Measurements from ENCODE around the gene HAGH.

HAGH gene

DNA sequence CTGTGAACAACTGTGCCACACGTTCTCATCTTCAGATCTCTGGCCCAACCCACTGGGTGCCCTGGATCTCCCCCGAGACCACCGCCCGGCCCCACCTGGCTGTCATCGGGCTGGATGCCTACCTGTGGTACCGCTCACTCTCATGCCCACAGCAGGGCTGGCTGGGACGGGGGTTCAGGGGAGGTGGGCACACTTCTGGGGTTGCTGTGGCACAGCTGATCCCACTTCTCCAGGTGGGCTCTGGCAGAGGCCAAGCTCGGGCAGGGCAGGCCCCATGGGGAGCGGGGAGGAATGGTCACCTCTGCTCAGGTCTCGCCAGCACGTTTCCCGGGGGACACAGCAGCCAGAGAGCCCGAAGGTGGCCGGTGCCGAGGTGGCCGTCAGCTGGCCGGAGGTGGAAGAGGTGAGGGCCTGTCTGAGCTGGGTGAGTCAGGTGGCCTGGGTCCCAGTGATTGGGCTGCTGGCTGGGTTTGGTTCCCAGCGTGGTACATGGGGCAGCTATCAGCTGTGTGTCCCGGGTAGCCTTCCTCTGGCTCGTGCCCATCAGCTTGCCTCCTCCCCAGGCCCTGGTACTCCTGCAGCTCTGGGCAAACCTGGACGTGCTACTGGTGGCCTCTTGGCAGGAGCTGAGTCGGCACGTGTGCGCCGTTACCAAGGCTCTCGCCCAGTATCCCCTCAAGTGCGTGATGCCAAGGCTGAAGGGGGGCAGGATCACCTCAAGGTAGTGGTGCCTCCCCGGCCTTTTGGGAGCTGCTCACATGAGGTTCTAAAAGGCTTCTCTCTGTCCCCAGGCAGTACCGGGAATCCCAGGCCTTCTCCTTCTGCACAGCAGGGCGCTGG lies 51.4 kb downstream of the HAGH start:
- Histone ChIP-seq H3K36me3 (ENCODE audit: control insufficient read depth in 1 of 2, insufficient read depth in 2 of 2, low read length in 2 of 2) (peaks cover 47 to 49% of the 10 kb centered on the region in 2 experiments), H3K4ac (ENCODE audit: low read depth, low read length) (no peak overlapping the region), H3K4me3 (ENCODE audit: low read depth, low read length) (no peak overlapping the region), H3K9ac (ENCODE audit: low read length) (no peak overlapping the region), H3K4me1 (ENCODE audit: control insufficient read depth in 1 of 2, insufficient read depth in 2 of 2, low read length in 2 of 2) (peaks cover 13 to 23% of the 10 kb centered on the region in 2 experiments), H2AK5ac (ENCODE audit: low read length) (no peak overlapping the region), H3K79me1 (ENCODE audit: low read length) (peaks cover 22% of the 10 kb centered on the region), H4K91ac (ENCODE audit: low read depth, low read length) (no peak overlapping the region), H2AFZ (ENCODE audit: insufficient read depth, low read length, poor library complexity) (no peak overlapping the region), H3K27ac (ENCODE audit: low read depth, low read length) (no peak overlapping the region), H3K23ac (ENCODE audit: low read length) (no peak overlapping the region), H3K18ac (ENCODE audit: low read length) (no peak overlapping the region), H2BK12ac (ENCODE audit: low read length) (no peak overlapping the region), H3K14ac (ENCODE audit: low read length) (no peak overlapping the region), H3K9me3 (ENCODE audit: insufficient read depth, low read depth, low read length) (peaks cover 2% of the 10 kb centered on the region), H4K8ac (ENCODE audit: low read depth, low read length) (no peak overlapping the region), H2BK5ac (ENCODE audit: low read depth, low read length, poor library complexity) (no peak overlapping the region), H3K4me2 (ENCODE audit: low read length) (no peak overlapping the region), H2BK120ac (ENCODE audit: insufficient read depth, low read length, poor library complexity) (no peak overlapping the region), H3K79me2 (ENCODE audit: control insufficient read depth, insufficient read depth, low read length, poor library complexity) (peaks cover 15% of the 10 kb centered on the region), H3K27me3 (ENCODE audit: insufficient read depth, low read length) (no peaks in the 10 kb centered on the region), H4K12ac (ENCODE audit: low read depth, low read length) (no peak overlapping the region)
- no peak for DNase-seq
- WGBS (ENCODE audit: extremely low coverage, insufficient coverage, insufficient read length): no CpG with 5 or more reads among the region's 30 CpGs

DNA sequence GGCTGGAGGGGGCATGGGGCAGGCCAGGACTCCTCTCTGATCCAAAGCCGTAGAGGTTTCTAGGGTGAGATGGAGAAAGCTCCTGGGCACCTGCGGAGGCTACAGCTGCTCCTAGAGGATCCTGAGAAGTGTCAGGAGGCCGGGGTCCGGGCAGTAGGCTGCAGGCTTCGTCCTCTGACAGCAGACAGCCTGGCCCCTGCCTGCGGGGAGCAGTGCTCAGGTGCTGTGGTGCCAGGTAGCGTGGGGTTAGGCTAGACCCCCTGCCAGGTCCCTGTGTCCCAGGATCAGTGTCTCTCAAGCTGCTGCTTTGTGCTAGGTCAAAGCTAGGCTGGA lies 52.2 kb downstream of the HAGH start:
- DNase-seq: no peak
- H4K12ac ChIP-seq (ENCODE audit: low read depth, low read length): peak overlapping the region; percentile 14
- H3K79me2 ChIP-seq (ENCODE audit: control insufficient read depth, insufficient read depth, low read length, poor library complexity): peaks cover 15% of the 10 kb centered on the region
- H3K27ac ChIP-seq (ENCODE audit: low read depth, low read length): no peak overlapping the region
- peak overlapping the region; percentile 94 for H3K4me2 ChIP-seq (ENCODE audit: low read length)
- H3K79me1 ChIP-seq (ENCODE audit: low read length): peaks cover 22% of the 10 kb centered on the region
- no peak overlapping the region for H3K14ac ChIP-seq (ENCODE audit: low read length)
- H2BK120ac ChIP-seq (ENCODE audit: insufficient read depth, low read length, poor library complexity): no peak overlapping the region
- no peaks in the 10 kb centered on the region for H3K27me3 ChIP-seq (ENCODE audit: insufficient read depth, low read length)
- no CpG with 5 or more reads among the region's 7 CpGs for WGBS (ENCODE audit: extremely low coverage, insufficient coverage, insufficient read length)
- no peak overlapping the region for H3K4me3 ChIP-seq (ENCODE audit: low read depth, low read length)
- H3K9ac ChIP-seq (ENCODE audit: low read length): no peak overlapping the region
- no peak overlapping the region for H3K23ac ChIP-seq (ENCODE audit: low read length)
- H3K4ac ChIP-seq (ENCODE audit: low read depth, low read length): no peak overlapping the region
- H3K4me1 ChIP-seq (ENCODE audit: control insufficient read depth in 1 of 2, insufficient read depth in 2 of 2, low read length in 2 of 2): peaks cover 10 to 18% of the 10 kb centered on the region in 2 experiments
- H4K91ac ChIP-seq (ENCODE audit: low read depth, low read length): no peak overlapping the region
- peaks cover 42 to 47% of the 10 kb centered on the region in 2 experiments for H3K36me3 ChIP-seq (ENCODE audit: control insufficient read depth in 1 of 2, insufficient read depth in 2 of 2, low read length in 2 of 2)
- no peak overlapping the region for H3K18ac ChIP-seq (ENCODE audit: low read length)
- no peak overlapping the region for H2AFZ ChIP-seq (ENCODE audit: insufficient read depth, low read length, poor library complexity)
- no peak overlapping the region for H2BK5ac ChIP-seq (ENCODE audit: low read depth, low read length, poor library complexity)
- peaks cover 2% of the 10 kb centered on the region for H3K9me3 ChIP-seq (ENCODE audit: insufficient read depth, low read depth, low read length)
- H2BK12ac ChIP-seq (ENCODE audit: low read length): no peak overlapping the region
- H2AK5ac ChIP-seq (ENCODE audit: low read length): no peak overlapping the region
- H4K8ac ChIP-seq (ENCODE audit: low read depth, low read length): no peak overlapping the region

DNA sequence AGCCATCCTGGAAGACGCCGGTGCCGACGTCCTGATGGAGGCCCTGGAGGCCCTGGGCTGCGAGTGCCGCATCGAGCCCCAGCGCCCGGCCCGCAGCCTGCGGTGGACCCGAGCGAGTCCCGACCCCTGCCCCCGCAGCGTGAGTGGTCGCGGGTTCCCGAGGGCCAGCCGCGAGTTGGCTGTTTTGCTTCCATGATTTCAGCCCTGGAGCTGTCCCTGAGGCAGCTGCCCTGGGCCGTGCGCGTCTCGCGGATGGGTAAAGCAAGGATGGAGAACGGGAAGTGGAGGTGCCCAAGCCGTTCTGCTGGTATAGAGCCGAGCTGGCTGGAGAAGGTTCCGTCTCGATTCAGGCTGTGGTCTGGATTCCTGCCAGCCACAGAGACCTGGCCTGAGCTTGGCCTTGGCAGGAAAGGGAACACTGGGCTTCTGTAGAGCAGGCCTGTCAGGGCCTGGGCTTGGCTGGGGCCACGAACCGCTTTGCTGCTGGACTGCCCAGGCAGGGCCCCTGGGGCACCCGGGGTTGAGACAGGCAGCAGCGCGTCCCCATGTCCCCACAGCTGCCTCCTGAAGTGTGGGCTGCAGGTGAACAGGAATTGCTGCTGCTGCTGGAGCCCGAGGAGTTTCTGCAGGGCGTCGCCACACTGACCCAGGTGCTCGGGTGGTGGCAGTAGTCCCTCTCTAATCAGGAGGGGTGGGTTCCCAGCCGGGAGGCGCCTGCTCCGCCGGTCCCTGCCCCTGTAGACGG lies 52.8 kb downstream of the HAGH start:
- H3K14ac ChIP-seq (ENCODE audit: low read length): peak overlapping the region; percentile 81
- peak overlapping the region; percentile 94 for H3K4me2 ChIP-seq (ENCODE audit: low read length)
- peak overlapping the region; percentile 80 for H4K8ac ChIP-seq (ENCODE audit: low read depth, low read length)
- peak in 1 of 2 donors; percentile 35 for DNase-seq
- peaks cover 15% of the 10 kb centered on the region for H3K79me2 ChIP-seq (ENCODE audit: control insufficient read depth, insufficient read depth, low read length, poor library complexity)
- peak overlapping the region; percentile 51 for H2BK12ac ChIP-seq (ENCODE audit: low read length)
- peaks cover 10 to 18% of the 10 kb centered on the region in 2 experiments for H3K4me1 ChIP-seq (ENCODE audit: control insufficient read depth in 1 of 2, insufficient read depth in 2 of 2, low read length in 2 of 2)
- no peaks in the 10 kb centered on the region for H3K27me3 ChIP-seq (ENCODE audit: insufficient read depth, low read length)
- peak overlapping the region; percentile 66 for H3K4ac ChIP-seq (ENCODE audit: low read depth, low read length)
- H2BK120ac ChIP-seq (ENCODE audit: insufficient read depth, low read length, poor library complexity): peak overlapping the region; percentile 30
- H4K12ac ChIP-seq (ENCODE audit: low read depth, low read length): peak overlapping the region; percentile 2
- H3K79me1 ChIP-seq (ENCODE audit: low read length): peaks cover 22% of the 10 kb centered on the region
- H2BK5ac ChIP-seq (ENCODE audit: low read depth, low read length, poor library complexity): no peak overlapping the region
- peaks cover 45 to 47% of the 10 kb centered on the region in 2 experiments for H3K36me3 ChIP-seq (ENCODE audit: control insufficient read depth in 1 of 2, insufficient read depth in 2 of 2, low read length in 2 of 2)
- peak overlapping the region; percentile 72 for H3K9ac ChIP-seq (ENCODE audit: low read length)
- peak overlapping the region; percentile 92 for H3K18ac ChIP-seq (ENCODE audit: low read length)
- peak overlapping the region; percentile 53 for H2AK5ac ChIP-seq (ENCODE audit: low read length)
- peak overlapping the region; percentile 95 for H3K4me3 ChIP-seq (ENCODE audit: low read depth, low read length)
- peaks cover 2% of the 10 kb centered on the region for H3K9me3 ChIP-seq (ENCODE audit: insufficient read depth, low read depth, low read length)
- H4K91ac ChIP-seq (ENCODE audit: low read depth, low read length): peak overlapping the region; percentile 83
- H3K23ac ChIP-seq (ENCODE audit: low read length): no peak overlapping the region
- no CpG with 5 or more reads among the region's 45 CpGs for WGBS (ENCODE audit: extremely low coverage, insufficient coverage, insufficient read length)
- H2AFZ ChIP-seq (ENCODE audit: insufficient read depth, low read length, poor library complexity): peak overlapping the region; percentile 77
- H3K27ac ChIP-seq (ENCODE audit: low read depth, low read length): peak overlapping the region; percentile 37

DNA sequence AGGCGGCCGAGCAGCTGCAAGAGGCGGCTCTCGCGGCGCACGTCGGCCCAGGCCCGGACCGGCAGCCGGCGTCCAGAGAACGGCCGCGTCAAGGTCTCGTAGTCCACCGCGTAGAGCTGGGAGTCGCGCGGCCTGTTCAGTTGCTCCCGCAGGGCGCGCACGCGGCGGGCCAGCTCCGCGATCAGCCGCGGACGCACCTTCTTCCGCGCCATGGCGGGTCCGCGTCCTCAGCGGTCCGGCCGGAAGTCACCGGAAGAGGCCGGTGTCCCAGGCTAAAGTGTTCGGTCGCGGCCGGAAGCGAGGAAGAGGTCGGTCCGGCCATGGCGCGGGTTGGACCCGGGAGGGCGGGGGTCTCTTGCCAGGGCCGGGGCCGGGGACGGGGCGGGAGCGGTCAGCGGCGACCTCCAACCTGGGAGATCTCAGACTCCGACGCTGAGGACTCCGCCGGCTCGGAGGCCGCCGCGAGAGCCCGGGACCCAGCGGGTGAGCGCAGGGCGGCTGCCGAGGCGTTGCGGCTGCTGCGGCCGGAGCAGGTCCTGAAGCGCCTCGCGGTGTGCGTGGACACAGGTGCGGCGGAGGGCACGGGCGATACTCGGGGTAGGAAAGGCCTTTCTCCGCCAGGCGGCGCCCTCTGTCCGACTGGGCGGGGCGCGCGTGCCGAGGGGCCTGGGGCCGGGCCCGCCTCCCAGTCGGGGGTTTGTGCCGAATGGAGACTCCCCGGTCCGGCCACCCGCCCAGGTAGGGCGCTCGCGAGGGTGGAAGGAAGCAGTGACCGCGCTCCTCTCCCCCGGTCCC lies 53.5 kb downstream of the HAGH start, which contains the start of gene MRPS34:
Gene MRPS34, minus strand, starts transcription at position 227 of the 795 bp plus-strand sequence. Its CDS starts 15 bp downstream, at position 212.
- H3K18ac ChIP-seq (ENCODE audit: low read length): peak within 1 kb of the TSS; percentile 92
- peak; percentile 68 to 91 for DNase-seq
- peak within 1 kb of the TSS; percentile 92 for H3K14ac ChIP-seq (ENCODE audit: low read length)
- peak within 1 kb of the TSS; percentile 92 for H2AK5ac ChIP-seq (ENCODE audit: low read length)
- H3K79me1 ChIP-seq (ENCODE audit: low read length): peaks cover 22% of the 10 kb centered on the region
- H3K9ac ChIP-seq (ENCODE audit: low read length): peak within 1 kb of the TSS; percentile 89
- H3K23ac ChIP-seq (ENCODE audit: low read length): no peak within 1 kb of the TSS
- H4K8ac ChIP-seq (ENCODE audit: low read depth, low read length): peak within 1 kb of the TSS; percentile 97
- peak within 1 kb of the TSS; percentile 91 for H2BK120ac ChIP-seq (ENCODE audit: insufficient read depth, low read length, poor library complexity)
- H3K4ac ChIP-seq (ENCODE audit: low read depth, low read length): peak within 1 kb of the TSS; percentile 76
- no CpG with 5 or more reads among the region's 108 CpGs for WGBS (ENCODE audit: extremely low coverage, insufficient coverage, insufficient read length)
- H2BK12ac ChIP-seq (ENCODE audit: low read length): peak within 1 kb of the TSS; percentile 51
- peak within 1 kb of the TSS; percentile 89 for H2AFZ ChIP-seq (ENCODE audit: insufficient read depth, low read length, poor library complexity)
- H3K27ac ChIP-seq (ENCODE audit: low read depth, low read length): peak within 1 kb of the TSS; percentile 90
- H3K27me3 ChIP-seq (ENCODE audit: insufficient read depth, low read length): no peaks in the 10 kb centered on the region
- H3K4me3 ChIP-seq (ENCODE audit: low read depth, low read length): peak within 1 kb of the TSS; percentile 95
- H3K36me3 ChIP-seq (ENCODE audit: control insufficient read depth in 1 of 2, insufficient read depth in 2 of 2, low read length in 2 of 2): peaks cover 46 to 52% of the 10 kb centered on the region in 2 experiments
- H4K12ac ChIP-seq (ENCODE audit: low read depth, low read length): peak within 1 kb of the TSS; percentile 91
- peak within 1 kb of the TSS; percentile 90 for H2BK5ac ChIP-seq (ENCODE audit: low read depth, low read length, poor library complexity)
- H3K4me1 ChIP-seq (ENCODE audit: control insufficient read depth in 1 of 2, insufficient read depth in 2 of 2, low read length in 2 of 2): peaks cover 10 to 18% of the 10 kb centered on the region in 2 experiments
- peak within 1 kb of the TSS; percentile 94 for H3K4me2 ChIP-seq (ENCODE audit: low read length)
- peaks cover 2% of the 10 kb centered on the region for H3K9me3 ChIP-seq (ENCODE audit: insufficient read depth, low read depth, low read length)
- H4K91ac ChIP-seq (ENCODE audit: low read depth, low read length): peak within 1 kb of the TSS; percentile 95
- peaks cover 15% of the 10 kb centered on the region for H3K79me2 ChIP-seq (ENCODE audit: control insufficient read depth, insufficient read depth, low read length, poor library complexity)
